ENCODE data around the gene C22orf39. TPM values are rescaled to one million over a fixed set of nuclear protein-coding genes. Genes with fewer than 3 reads are reported as not detected.

C22orf39 gene
- polyA plus RNA-seq, 1 of the 3 experiments (the other 2 are of a cell fraction): 17.7 TPM

DNA sequence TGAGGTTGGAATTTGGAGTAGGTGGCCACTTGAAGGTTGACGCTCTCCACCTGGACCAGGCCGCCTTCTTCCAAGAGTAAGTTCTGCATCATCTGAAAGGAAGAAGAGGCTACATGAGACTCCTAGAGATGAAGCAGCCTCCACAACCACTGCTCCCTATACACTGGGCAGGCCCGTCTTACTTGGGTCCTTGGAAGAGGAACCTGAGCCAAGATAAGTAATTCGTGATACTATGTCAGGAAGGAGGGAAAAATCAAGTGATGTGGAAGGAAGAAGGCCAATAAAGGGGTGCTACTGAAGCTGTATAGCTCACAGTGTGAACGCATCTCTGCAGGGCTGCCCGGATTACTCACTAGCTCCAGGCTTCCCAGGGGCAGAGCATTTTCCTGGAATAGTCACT lies 20.4 kb upstream of the C22orf39 start:
- TF ChIP-seq, protein P1, sequence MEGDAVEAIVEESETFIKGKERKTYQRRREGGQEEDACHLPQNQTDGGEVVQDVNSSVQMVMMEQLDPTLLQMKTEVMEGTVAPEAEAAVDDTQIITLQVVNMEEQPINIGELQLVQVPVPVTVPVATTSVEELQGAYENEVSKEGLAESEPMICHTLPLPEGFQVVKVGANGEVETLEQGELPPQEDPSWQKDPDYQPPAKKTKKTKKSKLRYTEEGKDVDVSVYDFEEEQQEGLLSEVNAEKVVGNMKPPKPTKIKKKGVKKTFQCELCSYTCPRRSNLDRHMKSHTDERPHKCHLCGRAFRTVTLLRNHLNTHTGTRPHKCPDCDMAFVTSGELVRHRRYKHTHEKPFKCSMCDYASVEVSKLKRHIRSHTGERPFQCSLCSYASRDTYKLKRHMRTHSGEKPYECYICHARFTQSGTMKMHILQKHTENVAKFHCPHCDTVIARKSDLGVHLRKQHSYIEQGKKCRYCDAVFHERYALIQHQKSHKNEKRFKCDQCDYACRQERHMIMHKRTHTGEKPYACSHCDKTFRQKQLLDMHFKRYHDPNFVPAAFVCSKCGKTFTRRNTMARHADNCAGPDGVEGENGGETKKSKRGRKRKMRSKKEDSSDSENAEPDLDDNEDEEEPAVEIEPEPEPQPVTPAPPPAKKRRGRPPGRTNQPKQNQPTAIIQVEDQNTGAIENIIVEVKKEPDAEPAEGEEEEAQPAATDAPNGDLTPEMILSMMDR (IDR thresholded peaks at IDR 0.05): no peak
- TF ChIP-seq ELF1 (IDR thresholded peaks at IDR 0.05) (no peak), EZH2phosphoT487 (IDR thresholded peaks at IDR 0.05; ENCODE audit: borderline replicate concordance, low read depth) (no peak), FOSL2 (IDR thresholded peaks at IDR 0.05; ENCODE audit: borderline replicate concordance, low read depth) (no peak), RCOR1 (IDR thresholded peaks at IDR 0.05; ENCODE audit: low read length) (no peak), CHD2 (IDR thresholded peaks at IDR 0.05; ENCODE audit: low read length, partially characterized antibody) (no peak), SIN3A (IDR thresholded peaks at IDR 0.05; ENCODE audit: borderline replicate concordance, low read depth, low read length) (no peak), FOXJ3 (CRISPR knock-in tag; IDR thresholded peaks at IDR 0.05) (no peak), POLR2AphosphoS5 (IDR thresholded peaks at IDR 0.05; ENCODE audit: low read depth, low read length) (no peak), YY1 (IDR thresholded peaks at IDR 0.05; ENCODE audit: low read depth) (no peak), TEAD4 (IDR thresholded peaks at IDR 0.05; ENCODE audit: borderline replicate concordance, insufficient read depth) (no peak), NFIC (IDR thresholded peaks at IDR 0.05; ENCODE audit: borderline replicate concordance) (no peak), EP300 (IDR thresholded peaks at IDR 0.05; ENCODE audit: borderline replicate concordance in 1 of 2, low read depth in 1 of 2, low read length in 1 of 2) (no peak), MXI1 (IDR thresholded peaks at IDR 0.05; ENCODE audit: low read depth, low read length) (no peak)
- TF ChIP-seq, protein P2, sequence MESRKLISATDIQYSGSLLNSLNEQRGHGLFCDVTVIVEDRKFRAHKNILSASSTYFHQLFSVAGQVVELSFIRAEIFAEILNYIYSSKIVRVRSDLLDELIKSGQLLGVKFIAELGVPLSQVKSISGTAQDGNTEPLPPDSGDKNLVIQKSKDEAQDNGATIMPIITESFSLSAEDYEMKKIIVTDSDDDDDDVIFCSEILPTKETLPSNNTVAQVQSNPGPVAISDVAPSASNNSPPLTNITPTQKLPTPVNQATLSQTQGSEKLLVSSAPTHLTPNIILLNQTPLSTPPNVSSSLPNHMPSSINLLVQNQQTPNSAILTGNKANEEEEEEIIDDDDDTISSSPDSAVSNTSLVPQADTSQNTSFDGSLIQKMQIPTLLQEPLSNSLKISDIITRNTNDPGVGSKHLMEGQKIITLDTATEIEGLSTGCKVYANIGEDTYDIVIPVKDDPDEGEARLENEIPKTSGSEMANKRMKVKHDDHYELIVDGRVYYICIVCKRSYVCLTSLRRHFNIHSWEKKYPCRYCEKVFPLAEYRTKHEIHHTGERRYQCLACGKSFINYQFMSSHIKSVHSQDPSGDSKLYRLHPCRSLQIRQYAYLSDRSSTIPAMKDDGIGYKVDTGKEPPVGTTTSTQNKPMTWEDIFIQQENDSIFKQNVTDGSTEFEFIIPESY (IDR thresholded peaks at IDR 0.05; ENCODE audit: borderline replicate concordance, low read depth): no peak
- TF ChIP-seq, protein P3, sequence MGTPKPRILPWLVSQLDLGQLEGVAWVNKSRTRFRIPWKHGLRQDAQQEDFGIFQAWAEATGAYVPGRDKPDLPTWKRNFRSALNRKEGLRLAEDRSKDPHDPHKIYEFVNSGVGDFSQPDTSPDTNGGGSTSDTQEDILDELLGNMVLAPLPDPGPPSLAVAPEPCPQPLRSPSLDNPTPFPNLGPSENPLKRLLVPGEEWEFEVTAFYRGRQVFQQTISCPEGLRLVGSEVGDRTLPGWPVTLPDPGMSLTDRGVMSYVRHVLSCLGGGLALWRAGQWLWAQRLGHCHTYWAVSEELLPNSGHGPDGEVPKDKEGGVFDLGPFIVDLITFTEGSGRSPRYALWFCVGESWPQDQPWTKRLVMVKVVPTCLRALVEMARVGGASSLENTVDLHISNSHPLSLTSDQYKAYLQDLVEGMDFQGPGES (IDR thresholded peaks at IDR 0.05; ENCODE audit: low read depth, low read length): no peak
- TF ChIP-seq, protein P4, sequence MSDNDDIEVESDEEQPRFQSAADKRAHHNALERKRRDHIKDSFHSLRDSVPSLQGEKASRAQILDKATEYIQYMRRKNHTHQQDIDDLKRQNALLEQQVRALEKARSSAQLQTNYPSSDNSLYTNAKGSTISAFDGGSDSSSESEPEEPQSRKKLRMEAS (IDR thresholded peaks at IDR 0.05; ENCODE audit: low read depth): no peak
- TF ChIP-seq, protein P5, sequence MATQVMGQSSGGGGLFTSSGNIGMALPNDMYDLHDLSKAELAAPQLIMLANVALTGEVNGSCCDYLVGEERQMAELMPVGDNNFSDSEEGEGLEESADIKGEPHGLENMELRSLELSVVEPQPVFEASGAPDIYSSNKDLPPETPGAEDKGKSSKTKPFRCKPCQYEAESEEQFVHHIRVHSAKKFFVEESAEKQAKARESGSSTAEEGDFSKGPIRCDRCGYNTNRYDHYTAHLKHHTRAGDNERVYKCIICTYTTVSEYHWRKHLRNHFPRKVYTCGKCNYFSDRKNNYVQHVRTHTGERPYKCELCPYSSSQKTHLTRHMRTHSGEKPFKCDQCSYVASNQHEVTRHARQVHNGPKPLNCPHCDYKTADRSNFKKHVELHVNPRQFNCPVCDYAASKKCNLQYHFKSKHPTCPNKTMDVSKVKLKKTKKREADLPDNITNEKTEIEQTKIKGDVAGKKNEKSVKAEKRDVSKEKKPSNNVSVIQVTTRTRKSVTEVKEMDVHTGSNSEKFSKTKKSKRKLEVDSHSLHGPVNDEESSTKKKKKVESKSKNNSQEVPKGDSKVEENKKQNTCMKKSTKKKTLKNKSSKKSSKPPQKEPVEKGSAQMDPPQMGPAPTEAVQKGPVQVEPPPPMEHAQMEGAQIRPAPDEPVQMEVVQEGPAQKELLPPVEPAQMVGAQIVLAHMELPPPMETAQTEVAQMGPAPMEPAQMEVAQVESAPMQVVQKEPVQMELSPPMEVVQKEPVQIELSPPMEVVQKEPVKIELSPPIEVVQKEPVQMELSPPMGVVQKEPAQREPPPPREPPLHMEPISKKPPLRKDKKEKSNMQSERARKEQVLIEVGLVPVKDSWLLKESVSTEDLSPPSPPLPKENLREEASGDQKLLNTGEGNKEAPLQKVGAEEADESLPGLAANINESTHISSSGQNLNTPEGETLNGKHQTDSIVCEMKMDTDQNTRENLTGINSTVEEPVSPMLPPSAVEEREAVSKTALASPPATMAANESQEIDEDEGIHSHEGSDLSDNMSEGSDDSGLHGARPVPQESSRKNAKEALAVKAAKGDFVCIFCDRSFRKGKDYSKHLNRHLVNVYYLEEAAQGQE (IDR thresholded peaks at IDR 0.05; ENCODE audit: low read depth, low read length): no peak
- H3F3A ChIP-seq (replicated peaks; ENCODE audit: insufficient read depth): no peaks in the 10 kb centered on the region
- H3K4me3 ChIP-seq (ENCODE audit: low read depth in 2 of 2, low read length in 1 of 2): no peak overlapping the region
- H3K9me3 ChIP-seq: no peaks in the 10 kb centered on the region
- ChIA-PET POLR2A (no interaction called here), CTCF (interaction anchor here (1.4 to 2.2 kb wide), 3 partner anchors 162 to 288 kb away, joined by 4 to 8 read pairs (median 6); no protein-coding TSS in a partner anchor)
- H3K4me1 ChIP-seq (ENCODE audit: control insufficient read depth in 1 of 2, insufficient read depth in 2 of 2, low read depth in 1 of 2, low read length in 1 of 2): peaks cover 0 to 3% of the 10 kb centered on the region in 2 experiments; a peak in 1 of 4 replicates
- H3K27me3 ChIP-seq (ENCODE audit: insufficient read depth): no peaks in the 10 kb centered on the region
- no peak overlapping the region for H3K9ac ChIP-seq
- H3K27ac ChIP-seq (ENCODE audit: low read depth in 2 of 2, low read length in 1 of 2): no peak overlapping the region
- H2AFZ ChIP-seq (ENCODE audit: low read depth): no peak overlapping the region
- no peaks in the 10 kb centered on the region for H3K9me2 ChIP-seq
- H3K79me2 ChIP-seq (ENCODE audit: insufficient read depth): peaks cover 14% of the 10 kb centered on the region; the same call in 1 of the 2 replicates
- H4K20me1 ChIP-seq (ENCODE audit: insufficient read depth): peaks cover 14% of the 10 kb centered on the region; the same call in 1 of the 2 replicates
- WGBS (ENCODE audit: low lambda C conversion rate): 96% methylated on average over 6 of the region's 6 CpGs
- no peak overlapping the region for H3K4me2 ChIP-seq
- DNase-seq: no peak
- H3K36me3 ChIP-seq (replicated peaks in 1 of 2; ENCODE audit: control insufficient read depth in 1 of 2, insufficient read depth in 2 of 2, low read length in 1 of 2): peaks cover 61 to 92% of the 10 kb centered on the region in 2 experiments

Measured in SK-N-SH (cell line).